ENCODE data around the gene SRM.

SRM gene

GRCh38 chr1:11059968-11060830, at the start of gene SRM:
Gene SRM, minus strand, starts transcription at chr1:11060018. Its CDS starts 75 bp downstream, at chr1:11059943.
- Histone ChIP-seq H3K9me3 (ENCODE audit: low read length) (no peaks in the 10 kb centered on the region), H2AFZ (ENCODE audit: low read length) (no peak within 1 kb of the TSS), H3K79me2 (ENCODE audit: insufficient read depth, low read length) (peaks cover 18% of the 10 kb centered on the region; the same call in 1 of the 2 replicates)

DNA sequence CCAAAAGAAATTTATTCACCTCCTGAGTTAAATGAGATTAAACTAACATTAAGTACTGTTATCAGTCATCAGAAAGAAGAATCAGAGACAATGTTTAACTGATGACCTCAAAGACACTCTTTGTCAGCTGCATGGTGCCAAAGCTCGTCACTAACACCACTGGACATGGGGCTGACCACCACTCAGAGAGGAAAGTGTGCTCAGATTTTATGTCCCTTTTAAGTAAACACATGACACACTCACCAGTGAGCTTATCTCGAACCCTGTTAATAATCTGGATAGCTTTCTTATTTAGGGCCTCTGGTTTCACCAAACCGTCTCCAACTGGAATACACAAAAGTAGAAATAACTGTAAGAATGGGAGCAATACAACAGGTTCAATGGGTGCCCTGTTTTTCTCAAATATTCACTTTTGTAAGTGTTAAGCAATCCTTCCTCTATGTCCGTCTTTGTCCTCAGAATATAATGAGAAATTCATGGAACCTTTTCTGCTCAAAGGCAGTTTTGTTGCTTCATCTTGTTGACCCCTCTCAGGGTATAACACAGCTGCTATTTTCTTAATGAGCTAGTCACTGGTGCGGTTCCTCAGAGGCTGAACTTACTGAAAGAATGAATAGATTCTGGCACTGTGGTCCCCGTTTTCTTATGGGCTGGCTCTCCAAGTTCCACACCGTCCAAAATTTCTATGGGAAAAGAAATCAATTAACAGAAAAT, 49.4 kb upstream of the SRM start:
- TF ChIP-seq EZH2 (IDR thresholded peaks at IDR 0.05; ENCODE audit: borderline replicate concordance, low read length), result no peak

More at GRCh38 chr1:11059968-11060830, at the start of gene SRM:
- peak within 1 kb of the TSS; percentile 94 for H3K4me3 ChIP-seq (ENCODE audit: low read depth, low read length, poor library complexity, severe bottlenecking)
- H4K20me1 ChIP-seq (ENCODE audit: insufficient read depth, low read length), result no peaks in the 10 kb centered on the region
- H3K9me2 ChIP-seq (ENCODE audit: low read depth, low read length), result no peaks in the 10 kb centered on the region
- peaks cover 44% of the 10 kb centered on the region for H3K36me3 ChIP-seq (ENCODE audit: insufficient read depth, low read length)
- peak within 1 kb of the TSS; percentile 99 for H3K9ac ChIP-seq (ENCODE audit: low read length)
- peaks cover 23% of the 10 kb centered on the region for H3K4me1 ChIP-seq (ENCODE audit: insufficient read depth, low read length, severe bottlenecking)
- H3F3A ChIP-seq (ENCODE audit: insufficient read depth, low read length), result no peaks in the 10 kb centered on the region
- H3K4me2 ChIP-seq (ENCODE audit: low read length), result peak within 1 kb of the TSS; percentile 99
- H3K27me3 ChIP-seq (ENCODE audit: insufficient read depth, low read length), result no peaks in the 10 kb centered on the region
- TF ChIP-seq, protein P1, sequence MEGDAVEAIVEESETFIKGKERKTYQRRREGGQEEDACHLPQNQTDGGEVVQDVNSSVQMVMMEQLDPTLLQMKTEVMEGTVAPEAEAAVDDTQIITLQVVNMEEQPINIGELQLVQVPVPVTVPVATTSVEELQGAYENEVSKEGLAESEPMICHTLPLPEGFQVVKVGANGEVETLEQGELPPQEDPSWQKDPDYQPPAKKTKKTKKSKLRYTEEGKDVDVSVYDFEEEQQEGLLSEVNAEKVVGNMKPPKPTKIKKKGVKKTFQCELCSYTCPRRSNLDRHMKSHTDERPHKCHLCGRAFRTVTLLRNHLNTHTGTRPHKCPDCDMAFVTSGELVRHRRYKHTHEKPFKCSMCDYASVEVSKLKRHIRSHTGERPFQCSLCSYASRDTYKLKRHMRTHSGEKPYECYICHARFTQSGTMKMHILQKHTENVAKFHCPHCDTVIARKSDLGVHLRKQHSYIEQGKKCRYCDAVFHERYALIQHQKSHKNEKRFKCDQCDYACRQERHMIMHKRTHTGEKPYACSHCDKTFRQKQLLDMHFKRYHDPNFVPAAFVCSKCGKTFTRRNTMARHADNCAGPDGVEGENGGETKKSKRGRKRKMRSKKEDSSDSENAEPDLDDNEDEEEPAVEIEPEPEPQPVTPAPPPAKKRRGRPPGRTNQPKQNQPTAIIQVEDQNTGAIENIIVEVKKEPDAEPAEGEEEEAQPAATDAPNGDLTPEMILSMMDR (IDR thresholded peaks at IDR 0.05; ENCODE audit: low read length), result no peak
- TF ChIP-seq EZH2 (IDR thresholded peaks at IDR 0.05; ENCODE audit: borderline replicate concordance, low read length), result no peak
- H3K27ac ChIP-seq (ENCODE audit: low read depth, low read length, poor library complexity, severe bottlenecking), result peak within 1 kb of the TSS; percentile 73

GRCh38 chr1:11107599-11107998, 47.8 kb upstream of the SRM start:
- no peak overlapping the region for H3K4me2 ChIP-seq (ENCODE audit: low read length)
- TF ChIP-seq, protein P1 (IDR thresholded peaks at IDR 0.05; ENCODE audit: low read length), result no peak
- no peak for TF ChIP-seq EZH2 (IDR thresholded peaks at IDR 0.05; ENCODE audit: borderline replicate concordance, low read length)
- H3K9me2 ChIP-seq (ENCODE audit: low read depth, low read length), result no peaks in the 10 kb centered on the region
- H2AFZ ChIP-seq (ENCODE audit: low read length), result no peak overlapping the region
- H3K27ac ChIP-seq (ENCODE audit: low read depth, low read length, poor library complexity, severe bottlenecking), result no peak overlapping the region
- H3K4me1 ChIP-seq (ENCODE audit: insufficient read depth, low read length, severe bottlenecking), result no peaks in the 10 kb centered on the region
- peaks cover 54% of the 10 kb centered on the region for H3K36me3 ChIP-seq (ENCODE audit: insufficient read depth, low read length)
- H3K9me3 ChIP-seq (ENCODE audit: low read length), result no peaks in the 10 kb centered on the region
- H4K20me1 ChIP-seq (ENCODE audit: insufficient read depth, low read length), result no peaks in the 10 kb centered on the region
- H3F3A ChIP-seq (ENCODE audit: insufficient read depth, low read length), result no peaks in the 10 kb centered on the region
- H3K27me3 ChIP-seq (ENCODE audit: insufficient read depth, low read length), result no peaks in the 10 kb centered on the region
- H3K9ac ChIP-seq (ENCODE audit: low read length), result no peak overlapping the region
- H3K79me2 ChIP-seq (ENCODE audit: insufficient read depth, low read length), result no peaks in the 10 kb centered on the region
- no peak overlapping the region for H3K4me3 ChIP-seq (ENCODE audit: low read depth, low read length, poor library complexity, severe bottlenecking)

More for the DNA sequence above, 49.4 kb upstream of the SRM start:
- Histone ChIP-seq H3K4me1 (ENCODE audit: insufficient read depth, low read length, severe bottlenecking) (no peaks in the 10 kb centered on the region), H3K4me3 (ENCODE audit: low read depth, low read length, poor library complexity, severe bottlenecking) (no peak overlapping the region), H3K4me2 (ENCODE audit: low read length) (no peak overlapping the region), H3K9me3 (ENCODE audit: low read length) (no peaks in the 10 kb centered on the region), H2AFZ (ENCODE audit: low read length) (no peak overlapping the region), H3K79me2 (ENCODE audit: insufficient read depth, low read length) (no peaks in the 10 kb centered on the region), H3K9ac (ENCODE audit: low read length) (no peak overlapping the region), H3K9me2 (ENCODE audit: low read depth, low read length) (no peaks in the 10 kb centered on the region), H3K36me3 (ENCODE audit: insufficient read depth, low read length) (peaks cover 68% of the 10 kb centered on the region), H4K20me1 (ENCODE audit: insufficient read depth, low read length) (no peaks in the 10 kb centered on the region), H3K27ac (ENCODE audit: low read depth, low read length, poor library complexity, severe bottlenecking) (no peak overlapping the region), H3K27me3 (ENCODE audit: insufficient read depth, low read length) (no peaks in the 10 kb centered on the region), H3F3A (ENCODE audit: insufficient read depth, low read length) (no peaks in the 10 kb centered on the region)
